GM12801 (cell line): ENCODE measurements around the gene MAPRE3.

Source experiments
- TF ChIP-seq, protein P1 (sequence below): IDR thresholded peaks from one replicate; pipeline ENCODE4 v1.5.1; 2011; ENCODE audit warnings: control low read depth; ENCODE audit not compliant: insufficient read length; ENCODE audit errors: extremely low read depth

The MAPRE3 gene

DNA sequence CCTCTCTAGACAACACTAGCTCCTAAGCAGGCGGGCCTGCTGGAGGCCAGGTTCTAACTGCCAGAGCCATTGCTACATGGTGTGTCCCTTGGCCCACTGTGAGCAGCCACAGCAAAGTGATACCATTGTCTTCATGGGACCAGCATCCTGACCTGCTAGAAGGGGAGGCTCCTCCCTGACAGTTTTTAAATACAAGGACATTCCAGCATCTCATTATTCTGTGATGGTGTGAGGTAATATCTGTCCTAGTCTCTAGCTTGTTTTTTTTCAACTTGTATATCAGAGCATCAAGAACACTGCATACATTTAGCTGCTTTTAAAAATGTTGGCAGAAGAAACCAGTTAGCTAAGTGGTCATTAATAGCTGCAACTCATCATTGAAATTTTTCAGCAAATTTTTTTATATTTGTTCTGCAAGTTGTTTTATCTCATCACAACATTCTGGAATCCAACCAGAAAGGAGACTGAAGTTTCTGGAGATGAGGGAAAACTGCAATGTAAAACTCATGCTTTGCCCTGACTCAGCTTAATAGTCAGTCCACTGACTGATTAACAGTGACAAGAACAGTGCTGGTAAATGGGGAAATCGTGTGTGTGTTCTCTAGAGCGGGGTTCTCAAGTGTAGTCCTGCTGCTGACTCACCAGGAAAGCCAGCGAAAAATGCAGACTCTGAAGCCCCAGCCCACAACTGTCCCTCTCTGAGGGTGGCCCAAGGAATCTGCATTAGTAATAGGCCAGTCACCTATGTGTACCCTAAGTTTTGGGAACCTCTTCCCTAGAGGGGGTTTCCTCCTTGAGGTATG, 17.8 kb downstream of the MAPRE3 start:
- TF ChIP-seq, protein P1, sequence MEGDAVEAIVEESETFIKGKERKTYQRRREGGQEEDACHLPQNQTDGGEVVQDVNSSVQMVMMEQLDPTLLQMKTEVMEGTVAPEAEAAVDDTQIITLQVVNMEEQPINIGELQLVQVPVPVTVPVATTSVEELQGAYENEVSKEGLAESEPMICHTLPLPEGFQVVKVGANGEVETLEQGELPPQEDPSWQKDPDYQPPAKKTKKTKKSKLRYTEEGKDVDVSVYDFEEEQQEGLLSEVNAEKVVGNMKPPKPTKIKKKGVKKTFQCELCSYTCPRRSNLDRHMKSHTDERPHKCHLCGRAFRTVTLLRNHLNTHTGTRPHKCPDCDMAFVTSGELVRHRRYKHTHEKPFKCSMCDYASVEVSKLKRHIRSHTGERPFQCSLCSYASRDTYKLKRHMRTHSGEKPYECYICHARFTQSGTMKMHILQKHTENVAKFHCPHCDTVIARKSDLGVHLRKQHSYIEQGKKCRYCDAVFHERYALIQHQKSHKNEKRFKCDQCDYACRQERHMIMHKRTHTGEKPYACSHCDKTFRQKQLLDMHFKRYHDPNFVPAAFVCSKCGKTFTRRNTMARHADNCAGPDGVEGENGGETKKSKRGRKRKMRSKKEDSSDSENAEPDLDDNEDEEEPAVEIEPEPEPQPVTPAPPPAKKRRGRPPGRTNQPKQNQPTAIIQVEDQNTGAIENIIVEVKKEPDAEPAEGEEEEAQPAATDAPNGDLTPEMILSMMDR: no peak

- TF ChIP-seq, protein P1: no peak
These were observed 18.7 kb downstream of the MAPRE3 start for GRCh38 chr2:26989156-26989555.

DNA sequence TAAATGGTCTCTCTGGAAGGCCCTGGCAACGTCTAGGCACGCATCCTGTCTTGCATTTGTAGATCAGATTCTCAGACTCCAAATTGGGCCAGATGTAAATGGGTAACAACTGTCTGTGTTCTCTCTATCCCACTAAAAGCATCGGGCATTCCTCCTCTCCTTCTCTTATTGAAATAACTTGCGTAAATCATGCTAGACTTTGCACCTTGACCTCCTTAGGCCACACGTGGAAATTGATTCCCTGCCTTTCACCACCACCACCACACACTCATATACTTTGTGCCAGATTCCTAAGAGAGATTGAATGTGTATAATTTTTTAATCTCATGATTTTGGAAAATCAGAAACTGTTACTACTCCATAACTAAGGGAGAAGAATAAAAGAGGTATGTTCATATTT, 21.3 kb downstream of the MAPRE3 start:
- TF ChIP-seq, protein P1: no peak

DNA sequence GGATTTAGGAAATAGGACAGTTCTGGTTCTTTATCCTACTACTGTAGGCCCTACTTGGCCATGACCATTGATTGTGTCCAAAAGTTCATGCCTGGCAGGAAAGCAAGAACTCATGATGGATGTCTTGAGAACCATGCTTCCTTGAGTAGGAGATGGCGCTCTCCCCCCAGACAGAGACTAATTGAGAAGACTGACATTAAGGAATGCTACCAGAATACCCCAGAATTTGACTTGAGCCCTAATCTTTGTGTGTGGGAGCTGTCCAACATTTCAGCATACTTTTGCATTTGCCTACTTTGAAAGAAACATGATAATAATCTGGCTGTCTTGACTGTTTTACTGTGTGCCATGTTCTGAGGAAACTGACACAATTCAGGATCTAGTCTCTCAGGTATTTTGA, 23.3 kb downstream of the MAPRE3 start:
- TF ChIP-seq, protein P1: no peak

GRCh38 chr2:26994983-26995382, 24.5 kb downstream of the MAPRE3 start:
- TF ChIP-seq, protein P1: no peak

DNA sequence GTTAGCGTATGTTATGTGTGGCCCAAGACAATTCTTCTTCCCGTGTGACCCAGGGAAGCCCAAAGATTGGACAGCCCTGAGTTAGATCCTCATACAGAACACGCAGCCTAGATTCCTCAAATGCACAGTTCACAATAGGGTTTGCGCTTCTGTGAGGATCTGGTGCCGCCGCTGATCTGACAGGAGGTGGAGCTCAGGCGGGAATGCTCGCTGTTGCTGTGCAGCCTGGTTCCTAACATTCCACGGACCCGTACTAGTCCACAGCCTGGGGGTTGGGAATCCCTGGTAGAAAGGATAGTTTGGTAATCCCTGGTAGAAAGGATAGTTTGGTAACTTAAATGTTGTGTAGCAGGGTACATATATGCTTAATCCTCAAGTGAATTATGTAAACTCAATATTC, 27.0 kb downstream of the MAPRE3 start:
- TF ChIP-seq, protein P1: no peak

DNA sequence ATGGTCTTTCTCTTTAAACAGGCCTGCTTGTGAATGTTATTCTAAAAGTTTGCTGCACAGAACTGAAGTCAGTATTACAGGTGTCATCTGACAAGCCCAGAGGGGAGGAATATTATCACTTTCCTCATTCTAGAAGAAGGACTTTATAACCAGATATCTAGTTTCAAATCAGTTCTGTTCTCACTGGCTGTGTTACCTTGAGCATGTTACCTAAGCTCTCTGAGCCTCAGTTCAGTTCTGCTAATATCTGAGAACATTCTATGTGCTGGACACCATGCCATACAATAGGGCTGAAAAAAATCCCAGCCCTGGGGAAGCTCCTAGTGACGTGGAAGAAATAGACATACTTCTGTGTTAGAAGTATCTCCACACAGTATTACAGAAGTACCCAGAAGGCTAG, 27.9 kb downstream of the MAPRE3 start:
- TF ChIP-seq, protein P1: no peak
